GM21526 (cell line): Measurements from ENCODE around the gene ARHGEF38.
A peak's percentile ranks its signal among the peaks of the same experiment; 100 is the strongest.

Experiments used
- ATAC-seq: cut with Tn5 transposase; IDR thresholded peaks from one replicate; pipeline ENCODE4 v1.9.1; 2021; ENCODE audit warnings: moderate library complexity; ENCODE audit not compliant: unreplicated experiment, low FRiP score

ARHGEF38 gene, protein sequence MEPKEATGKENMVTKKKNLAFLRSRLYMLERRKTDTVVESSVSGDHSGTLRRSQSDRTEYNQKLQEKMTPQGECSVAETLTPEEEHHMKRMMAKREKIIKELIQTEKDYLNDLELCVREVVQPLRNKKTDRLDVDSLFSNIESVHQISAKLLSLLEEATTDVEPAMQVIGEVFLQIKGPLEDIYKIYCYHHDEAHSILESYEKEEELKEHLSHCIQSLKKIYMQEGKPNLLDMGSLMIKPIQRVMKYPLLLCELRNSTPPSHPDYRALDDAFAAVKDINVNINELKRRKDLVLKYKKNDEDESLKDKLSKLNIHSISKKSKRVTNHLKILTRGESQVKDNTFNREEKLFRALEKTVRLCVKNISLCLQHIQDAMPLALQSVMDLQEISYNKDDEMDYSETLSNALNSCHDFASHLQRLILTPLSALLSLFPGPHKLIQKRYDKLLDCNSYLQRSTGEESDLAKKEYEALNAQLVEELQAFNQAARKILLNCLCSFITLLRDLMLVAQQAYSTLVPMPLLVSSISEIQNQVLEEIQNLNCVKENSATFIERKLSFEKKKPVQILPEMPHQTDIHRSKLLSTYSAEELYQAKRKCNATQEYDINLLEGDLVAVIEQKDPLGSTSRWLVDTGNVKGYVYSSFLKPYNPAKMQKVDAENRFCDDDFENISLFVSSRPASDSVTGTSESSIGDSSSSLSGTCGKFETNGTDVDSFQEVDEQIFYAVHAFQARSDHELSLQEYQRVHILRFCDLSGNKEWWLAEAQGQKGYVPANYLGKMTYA

DNA sequence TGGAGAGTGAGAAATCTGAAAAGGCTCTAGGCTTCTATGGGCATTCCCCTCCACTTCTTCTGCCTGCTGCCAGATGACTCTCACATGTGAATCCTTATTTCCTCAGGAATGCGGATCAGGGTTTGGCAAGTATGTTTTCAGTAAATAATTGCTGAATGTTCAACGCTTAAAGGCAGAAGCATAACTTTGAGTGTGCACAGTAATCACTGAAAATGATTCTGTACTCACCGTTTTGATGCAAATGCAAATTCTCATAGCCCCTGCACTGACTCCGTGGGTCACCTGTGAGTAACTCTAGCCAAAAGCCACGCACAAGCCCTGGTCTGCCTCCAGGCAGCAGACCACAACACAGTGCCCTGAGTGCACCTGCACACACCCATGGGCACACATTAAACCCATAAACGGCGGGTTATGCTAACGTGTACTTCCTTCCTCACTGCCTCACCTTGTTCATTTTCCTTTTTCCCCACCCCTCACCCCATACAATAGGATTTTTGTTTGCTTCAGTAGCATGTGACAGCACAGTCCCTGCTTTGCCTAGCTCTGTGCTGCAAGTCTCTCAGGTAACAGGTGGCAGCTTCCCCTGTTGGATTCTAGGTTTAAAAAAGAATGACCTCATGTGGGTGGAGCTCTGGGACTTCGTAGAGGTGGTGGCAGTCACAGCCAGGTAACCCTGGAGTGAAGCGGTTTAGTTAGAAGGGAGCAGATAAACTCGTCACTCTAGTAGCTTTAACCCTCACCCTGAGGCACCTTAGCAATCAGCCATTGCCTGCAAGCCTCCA, at the start of gene ARHGEF38:
Gene ARHGEF38 (plus strand): TSS at position 656 of the 782 bp plus-strand sequence. CDS start 146 bp downstream, outside the sequence.
- no peak for ATAC-seq

DNA sequence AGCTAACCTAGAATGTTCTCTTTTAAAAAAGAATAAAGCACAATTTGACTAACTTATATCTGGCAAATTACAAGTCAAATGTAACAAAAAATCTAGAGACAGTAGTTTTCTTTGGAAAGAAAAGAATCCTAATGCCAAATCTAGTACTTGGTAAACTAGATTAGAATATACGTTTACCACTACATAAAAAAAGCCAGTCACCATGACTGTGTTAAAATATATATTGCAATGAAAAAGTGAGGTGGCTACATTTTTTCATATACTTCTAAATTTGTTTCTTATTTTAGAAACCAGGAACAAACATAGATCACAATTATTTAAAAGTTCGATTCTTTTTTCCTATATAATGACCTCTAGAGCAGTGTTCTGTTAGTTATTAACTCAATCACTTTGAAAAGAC, 48.9 kb upstream of the ARHGEF38 start:
- no peak for ATAC-seq

DNA sequence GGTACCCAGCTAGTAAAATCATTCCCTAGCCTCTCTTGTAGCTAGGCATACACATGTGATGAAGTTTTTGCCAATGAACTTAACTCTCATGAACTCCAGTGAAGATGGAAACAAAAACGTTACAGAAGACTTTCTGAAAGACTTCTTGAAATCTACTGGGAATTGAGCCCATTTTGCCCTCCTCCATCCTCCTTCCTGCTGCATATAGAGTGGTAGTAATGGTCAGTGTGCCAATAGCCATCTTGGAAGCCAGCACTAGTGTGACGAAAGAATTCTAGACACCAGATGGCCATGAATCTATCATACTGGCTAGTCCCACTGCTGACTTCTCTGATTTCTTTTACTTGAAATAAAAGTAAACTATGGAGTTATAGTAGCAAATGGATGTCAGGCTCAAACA, 47.7 kb upstream of the ARHGEF38 start:
- ATAC-seq = no peak

DNA sequence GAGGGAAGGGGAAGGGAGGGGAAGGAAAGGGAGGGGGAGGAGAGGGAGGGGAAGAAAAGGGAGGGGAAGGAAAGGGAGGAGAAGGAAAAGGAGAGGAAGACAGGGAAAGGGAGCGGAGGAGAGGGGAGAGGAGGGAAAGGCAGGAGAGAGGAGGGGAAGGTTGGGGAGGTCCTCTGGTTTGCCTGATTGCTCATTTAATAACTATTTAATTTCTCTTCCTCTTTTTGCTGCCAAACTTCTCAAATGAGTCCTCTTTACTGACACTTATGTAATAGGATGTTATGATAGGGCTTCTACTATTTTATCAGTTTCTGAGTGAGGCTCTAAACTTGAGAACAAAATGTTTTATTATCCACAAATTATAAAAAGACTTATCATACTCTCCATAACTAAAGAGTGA, 43.1 kb upstream of the ARHGEF38 start:
- peak; percentile 85 for ATAC-seq

DNA sequence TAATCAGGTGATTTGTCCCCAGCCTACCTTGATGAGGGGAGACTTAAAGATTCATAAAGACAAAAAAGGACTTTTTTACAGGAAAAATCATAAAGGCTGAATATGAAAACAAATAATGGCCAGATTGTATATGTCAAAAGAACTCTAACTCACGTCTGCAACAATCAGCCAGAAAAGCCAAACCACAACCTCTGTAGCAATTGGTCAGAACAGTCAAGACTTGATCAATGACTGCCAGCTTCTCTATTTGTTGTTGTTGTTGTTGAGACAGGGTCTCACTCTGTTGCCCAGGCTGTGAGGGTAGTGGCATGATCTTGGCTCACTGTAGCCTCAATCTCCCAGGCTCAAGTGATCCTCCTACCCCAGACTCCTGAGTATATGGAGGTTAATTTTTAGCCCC, 42.7 kb upstream of the ARHGEF38 start:
- no peak for ATAC-seq

DNA sequence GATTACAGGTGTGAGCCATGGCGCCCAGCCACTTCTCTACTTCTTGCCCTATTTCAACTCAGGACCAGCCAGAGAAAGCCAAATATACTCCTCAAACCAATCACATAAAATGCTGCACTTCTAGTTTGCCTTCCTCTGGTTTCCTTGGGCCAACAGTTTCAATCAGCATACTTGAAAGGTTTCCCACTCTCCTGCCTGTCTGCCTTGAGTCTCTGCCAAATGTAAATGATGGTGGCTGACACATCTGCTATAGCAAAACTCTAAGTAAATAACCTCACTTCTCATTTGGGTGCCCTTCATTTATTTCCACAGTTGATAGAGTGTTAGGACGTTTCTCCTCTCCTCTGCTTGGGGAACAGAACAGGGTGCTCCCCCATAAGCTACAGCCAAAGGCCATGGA, 42.2 kb upstream of the ARHGEF38 start:
- no peak for ATAC-seq

DNA sequence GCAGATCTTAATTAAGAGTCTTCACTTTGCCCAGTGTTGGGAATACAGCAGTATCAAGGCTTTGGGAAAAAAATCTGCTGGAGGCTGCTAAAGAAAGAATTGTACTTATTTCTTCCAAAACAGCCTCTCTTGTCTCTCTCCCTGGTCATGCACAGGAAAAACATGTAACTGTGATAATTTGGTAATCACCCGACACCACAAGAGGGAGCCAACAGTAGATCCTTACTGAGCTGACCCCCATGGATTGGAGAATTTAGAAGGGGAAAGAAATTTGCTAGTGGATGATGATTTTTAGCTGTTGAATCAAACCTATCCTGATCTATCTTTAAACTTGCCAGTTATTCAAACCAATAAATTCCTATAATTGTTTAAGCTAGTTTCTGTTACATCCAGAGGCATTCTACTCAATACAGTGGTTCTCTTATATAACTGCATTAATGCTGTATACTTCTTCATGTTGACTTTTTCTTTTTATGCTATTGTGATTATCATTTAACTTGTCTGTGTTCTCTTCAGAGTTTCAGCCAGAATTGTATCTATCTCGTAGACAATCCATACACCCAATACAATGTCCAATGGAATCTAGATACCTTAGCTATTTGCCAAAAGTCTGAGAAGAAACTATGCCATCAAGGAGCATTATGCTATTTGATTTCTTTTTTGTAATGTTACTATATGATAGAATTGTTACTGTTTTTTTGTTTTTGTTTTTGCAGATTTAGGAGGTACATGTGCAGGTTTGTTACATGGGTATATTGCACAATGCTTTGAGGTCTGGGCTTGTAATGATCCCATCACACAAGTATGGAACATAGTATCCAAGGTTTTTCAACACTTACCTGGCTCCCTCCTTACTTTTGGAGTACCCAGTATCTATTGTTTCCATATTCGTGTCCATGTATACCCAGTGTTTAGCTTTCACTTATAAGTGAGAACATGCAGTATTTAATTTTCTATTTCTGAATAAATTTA, 31.3 kb upstream of the ARHGEF38 start:
- peak; percentile 87 for ATAC-seq

DNA sequence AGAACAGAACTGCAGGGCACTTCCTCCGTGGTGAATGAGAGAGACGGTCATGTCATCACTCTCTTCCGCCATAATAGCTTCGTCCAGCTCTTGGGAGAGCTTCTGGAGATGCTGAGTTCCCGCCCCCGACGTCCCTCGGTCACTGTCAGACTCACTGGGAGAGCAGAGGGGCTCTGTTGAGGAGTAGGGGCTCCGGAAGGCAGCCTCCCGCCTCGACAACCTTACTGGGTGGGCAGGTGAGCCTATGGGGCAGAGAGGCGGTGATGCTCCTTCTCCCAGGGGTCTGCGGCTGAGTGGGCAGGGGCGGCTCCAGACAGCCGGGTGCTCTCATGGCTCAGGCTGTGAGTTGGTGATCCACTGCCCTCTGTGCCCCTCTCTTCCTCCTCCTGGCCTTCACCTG, 25.8 kb upstream of the ARHGEF38 start:
- ATAC-seq = no peak

DNA sequence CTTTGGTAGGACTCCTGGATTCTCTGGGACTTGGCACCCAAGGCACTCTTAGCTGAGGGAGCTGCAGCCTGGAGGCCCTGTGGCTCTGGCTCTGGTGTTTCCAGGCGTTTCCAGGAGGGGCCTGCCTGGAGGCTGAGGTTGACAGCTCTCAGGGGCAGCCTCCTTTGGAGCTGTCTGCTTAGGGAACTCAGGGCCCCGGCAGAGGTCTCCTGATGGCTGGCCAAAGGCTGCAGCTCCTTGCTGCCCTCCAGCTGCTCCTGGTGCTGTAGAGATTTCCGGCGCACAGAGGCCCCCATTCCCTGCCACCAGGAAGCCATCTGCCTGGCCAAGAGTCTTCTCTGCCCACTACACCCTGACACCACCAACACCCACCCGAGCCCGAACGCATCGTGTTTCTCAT, 25.3 kb upstream of the ARHGEF38 start:
- no peak for ATAC-seq

DNA sequence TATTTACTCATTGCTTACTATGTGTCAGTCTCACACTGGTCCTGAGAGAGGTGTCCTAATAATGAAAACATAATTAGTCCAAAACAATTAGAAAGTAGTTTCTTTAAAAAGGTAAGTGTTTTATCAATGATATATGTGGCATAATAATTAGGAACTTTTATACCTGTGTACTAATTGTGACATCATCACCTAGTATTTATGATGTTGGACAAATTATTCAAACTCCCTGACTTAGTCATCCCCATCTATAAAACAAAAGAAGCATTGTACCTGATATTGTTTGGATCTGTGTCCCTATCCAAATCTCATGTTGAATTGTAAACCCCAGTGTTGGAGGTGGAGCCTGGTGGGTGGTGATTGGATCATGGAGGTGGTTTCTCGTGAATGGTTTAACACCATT, 15.8 kb upstream of the ARHGEF38 start:
- ATAC-seq = no peak

DNA sequence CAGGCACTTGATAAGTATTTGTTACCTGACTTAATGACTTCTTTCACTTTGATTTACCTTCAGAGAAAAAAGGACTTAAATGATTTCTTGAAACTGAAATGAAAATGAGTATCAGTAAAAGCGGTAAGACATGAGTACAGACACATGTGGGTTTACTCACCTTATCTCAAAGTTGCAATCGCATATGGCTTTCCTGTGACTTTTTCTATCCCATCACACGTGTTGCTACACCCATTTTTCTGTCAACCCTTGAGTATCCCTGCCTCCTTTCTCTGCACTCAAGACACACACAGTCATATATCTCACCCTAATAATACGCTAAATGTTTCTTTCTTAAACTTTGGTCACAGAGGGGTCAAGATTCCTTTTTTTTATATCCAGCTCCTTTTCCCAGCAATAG, 11.0 kb upstream of the ARHGEF38 start:
- ATAC-seq = no peak

DNA sequence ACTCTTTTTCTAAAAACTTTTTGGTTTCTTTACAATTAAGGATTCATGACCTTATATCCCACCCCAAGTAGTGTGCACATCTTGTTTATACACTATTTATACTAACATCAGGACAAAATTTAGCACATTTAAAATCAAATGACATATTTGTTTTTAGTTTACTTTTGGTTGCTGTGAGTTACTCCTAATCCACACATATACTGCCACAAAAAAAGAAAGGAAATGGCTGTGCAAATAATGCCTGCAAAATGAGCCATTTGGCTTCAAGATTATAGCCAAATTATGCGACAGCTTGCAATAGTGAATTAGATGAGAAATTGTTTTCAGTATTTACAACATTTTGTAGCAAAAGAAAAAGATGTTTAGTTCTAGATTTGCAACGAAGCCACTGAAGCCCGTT, 10.4 kb upstream of the ARHGEF38 start:
- ATAC-seq = no peak

DNA sequence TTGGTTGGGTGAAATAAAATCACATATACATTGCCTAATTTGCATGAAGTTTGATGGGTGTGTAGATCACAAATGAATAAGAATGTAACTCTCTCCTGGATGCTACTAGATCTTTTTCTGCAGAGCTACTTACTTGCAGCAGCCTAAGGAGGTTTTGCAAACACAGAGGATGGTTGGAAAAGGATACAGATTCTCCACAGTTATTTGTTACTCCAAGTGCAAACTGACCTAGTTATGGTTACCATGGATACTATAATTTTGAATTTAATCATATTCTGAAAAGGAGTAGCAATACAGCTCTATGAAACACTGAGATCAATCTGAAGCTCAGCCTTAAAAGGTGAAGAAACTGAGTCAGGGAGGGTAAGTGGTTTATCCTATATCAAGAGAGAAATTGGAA, 9.1 kb upstream of the ARHGEF38 start:
- ATAC-seq = no peak

DNA sequence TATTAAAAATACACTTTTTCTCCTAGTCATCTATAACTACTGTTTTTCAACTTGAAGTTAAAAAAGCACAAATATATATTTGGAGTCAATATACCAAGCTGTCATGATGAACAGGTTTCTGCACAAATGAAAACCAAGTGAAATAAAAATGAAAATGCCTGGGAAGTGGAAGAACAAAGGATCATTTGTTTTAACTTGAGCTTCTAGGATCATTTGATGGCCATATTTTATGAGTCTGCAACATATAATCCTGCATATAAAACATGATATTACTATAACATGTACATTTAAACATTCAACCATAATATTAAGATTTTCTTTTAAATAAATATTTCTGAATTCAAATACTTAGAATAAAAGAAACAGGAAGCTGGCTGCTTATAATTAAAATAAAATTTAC, 8.5 kb upstream of the ARHGEF38 start:
- ATAC-seq = no peak

DNA sequence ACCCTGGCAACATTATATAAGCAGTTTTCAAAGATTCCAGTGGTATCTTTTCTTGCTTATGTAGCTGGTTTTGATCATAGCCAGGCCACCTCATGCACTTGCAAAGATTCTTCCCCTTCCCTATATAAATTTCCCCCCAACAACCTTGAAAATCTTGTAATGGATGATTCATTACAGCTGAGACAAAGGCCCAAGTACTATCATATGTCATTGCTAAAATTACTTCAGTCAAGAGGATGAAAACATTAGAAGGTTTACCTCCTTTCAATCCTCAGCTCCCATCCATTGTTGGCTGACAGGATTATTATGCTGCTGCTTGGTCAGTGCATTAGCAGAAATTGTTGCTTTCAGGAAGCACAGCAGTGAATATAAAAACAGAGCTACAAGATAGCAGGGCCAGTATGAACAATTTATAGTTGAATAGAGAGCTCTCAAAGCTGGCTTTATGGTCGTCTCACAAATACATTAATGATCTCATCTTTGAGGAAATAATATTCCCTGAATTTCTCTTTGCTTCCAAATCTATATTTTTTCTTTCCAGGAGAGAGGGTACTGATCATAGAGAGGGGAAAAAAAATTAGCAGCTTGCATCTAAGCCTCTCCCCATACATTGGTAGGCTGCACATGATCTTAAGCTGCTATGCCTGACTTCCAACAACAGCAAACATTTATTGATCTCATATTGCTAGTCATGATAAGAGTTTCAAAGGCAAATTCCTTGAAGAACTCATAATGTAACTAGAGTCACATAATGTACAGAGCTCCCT, 7.7 kb upstream of the ARHGEF38 start:
- no peak for ATAC-seq

DNA sequence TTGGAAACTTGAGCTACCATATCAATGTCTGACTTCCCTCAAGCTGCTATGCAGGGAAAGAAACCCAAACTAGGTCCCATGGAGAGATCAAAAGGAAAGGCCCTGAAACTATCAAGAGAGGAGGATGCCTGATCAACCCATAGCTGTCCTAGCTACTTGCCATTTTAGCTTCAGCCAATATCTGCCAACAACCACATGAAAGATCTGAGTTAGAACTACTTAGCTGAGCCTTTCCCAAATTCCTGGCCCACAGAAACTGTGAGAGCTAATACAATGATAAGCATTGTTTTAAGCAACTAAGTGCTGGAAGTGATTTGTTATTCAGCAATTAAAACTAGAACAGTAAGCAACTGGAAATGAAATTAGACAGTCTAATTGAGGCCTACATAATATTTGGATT, 6.3 kb upstream of the ARHGEF38 start:
- no peak for ATAC-seq

DNA sequence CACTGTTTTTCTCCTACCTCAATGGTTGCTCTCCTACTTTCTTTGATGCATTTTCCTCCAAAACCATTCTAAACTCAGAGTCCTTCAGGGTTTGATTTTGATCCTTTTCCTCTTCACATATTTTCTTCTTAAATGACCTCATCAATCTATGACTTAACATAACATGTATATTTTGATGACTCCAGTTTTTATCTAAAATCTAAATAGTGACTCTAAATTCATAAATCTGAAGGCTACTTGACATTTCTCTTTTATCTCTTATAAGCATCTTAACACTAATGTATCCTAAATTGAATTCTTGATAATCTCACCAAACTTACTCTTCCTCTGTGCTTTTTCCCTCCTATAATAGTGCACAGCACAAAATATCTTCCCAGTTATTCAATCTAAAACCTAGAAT, 4.7 kb upstream of the ARHGEF38 start:
- ATAC-seq = no peak

DNA sequence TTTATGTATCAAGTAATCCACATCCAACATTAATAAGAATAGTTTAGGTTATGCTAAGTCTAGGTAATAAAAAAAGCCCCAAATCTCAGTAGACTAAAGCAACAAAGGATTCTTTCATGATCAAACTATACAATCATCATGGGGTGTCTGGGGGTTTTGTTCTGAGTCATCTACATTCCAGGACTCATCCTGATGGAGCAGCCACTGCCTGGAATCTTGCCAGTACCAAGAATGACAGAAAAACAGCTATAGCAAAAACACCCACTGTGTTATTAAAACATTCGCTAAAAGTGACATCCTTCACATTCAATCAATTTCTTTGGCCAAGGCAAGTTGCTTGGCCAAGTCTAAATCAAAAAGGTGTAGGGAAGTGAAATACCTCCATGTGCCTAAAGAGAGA, 3.9 kb upstream of the ARHGEF38 start:
- no peak for ATAC-seq

DNA sequence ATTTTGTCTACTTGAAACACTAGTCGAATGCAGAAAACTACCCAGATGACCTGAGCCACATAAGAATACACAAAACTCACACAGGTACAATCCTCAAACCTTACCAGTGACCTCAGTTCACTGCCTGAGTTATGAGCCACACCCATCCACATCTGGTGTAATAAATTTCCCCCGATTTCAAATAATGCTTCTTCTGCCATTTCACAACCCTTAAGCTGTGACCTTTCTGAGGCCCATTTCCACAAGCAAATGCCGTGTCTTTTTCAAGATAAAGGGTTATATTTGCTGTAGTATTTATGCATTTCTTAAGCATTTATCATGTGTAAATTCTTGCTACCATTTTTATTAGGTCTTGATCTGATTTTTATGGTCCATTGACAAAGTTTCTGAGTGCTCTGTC, 1.8 kb upstream of the ARHGEF38 start:
- ATAC-seq = no peak
